H1 (cell line): Measurements from ENCODE around the gene ANKRD27. TPM values are rescaled to one million over a fixed set of nuclear protein-coding genes. Genes with fewer than 3 reads are reported as not detected.
"Not testable (repeated sequence)": the region's sequence is repeated elsewhere in the genome, so short reads cannot be mapped to it uniquely, and the experiment has no call there.

Experiments
- CTCF ChIA-PET: fragments of 300-600 bp; sonication (Branson Sonifier 250); formaldehyde crosslinking; loops from one replicate; lab custom pipeline; 2021; ENCODE audit not compliant: partially characterized antibody; lab: Charles Lee
- POLR2A ChIA-PET: fragments of 300-600 bp; sonication (Branson Sonifier 250); formaldehyde crosslinking; loops from one replicate; lab custom pipeline; 2021; ENCODE audit warnings: inconsistent platforms; ENCODE audit not compliant: partially characterized antibody; lab: Charles Lee
- DNase-seq, 2 experiments: peaks; one replicate each; pipeline versions ENCODE4 v3.0.0 to v3.0.0-alpha.2; 2010 to 2022; ENCODE audit warnings: low spot score in 2 of 2, low read depth in 1 of 2, mixed read lengths in 1 of 2
- FAIRE-seq: peaks from 2 replicates; lab custom pipeline; 2011; peaks lifted over from hg19 to GRCh38; lab: Jason Lieb, UNC
- H2AFZ ChIP-seq: 2 replicates; pipeline ENCODE4 v1.8.1; 2012; ENCODE audit warnings: low read length, inconsistent platforms
- H2AK5ac ChIP-seq: 2 replicates; pipeline ENCODE4 v1.6.1; 2013; ENCODE audit warnings: low read depth, low read length
- H2BK120ac ChIP-seq: replicated peaks from 2 replicates; pipeline ENCODE3; 2013; ENCODE audit warnings: low read depth, low read length, inconsistent platforms
- H2BK12ac ChIP-seq: 2 replicates; pipeline ENCODE4 v1.6.1; 2013; ENCODE audit warnings: low read depth, low read length
- H2BK15ac ChIP-seq: 2 replicates; pipeline ENCODE4 v1.6.1; 2013; ENCODE audit warnings: low read length
- H2BK20ac ChIP-seq: 2 replicates; pipeline ENCODE4 v1.6.1; 2013; ENCODE audit warnings: low read length
- H2BK5ac ChIP-seq: 2 replicates; pipeline ENCODE4 v1.6.1; 2013; ENCODE audit warnings: low read depth, low read length
- H3K14ac ChIP-seq: 2 replicates; pipeline ENCODE4 v1.6.1; 2013; ENCODE audit warnings: inconsistent platforms; ENCODE audit not compliant: insufficient read length
- H3K18ac ChIP-seq: 2 replicates; pipeline ENCODE4 v1.6.1; 2013; ENCODE audit warnings: low read length; ENCODE audit errors: extremely low read depth
- H3K23ac ChIP-seq: 2 replicates; pipeline ENCODE4 v1.6.1; 2013; ENCODE audit warnings: inconsistent platforms; ENCODE audit not compliant: insufficient read length
- H3K23me2 ChIP-seq: 2 replicates; pipeline ENCODE4 v1.6.1; 2013; ENCODE audit warnings: low read depth, low read length
- H3K27ac ChIP-seq: 2 replicates; pipeline ENCODE4 v1.6.1; 2011; ENCODE audit warnings: low read depth, low read length, inconsistent platforms
- H3K27me3 ChIP-seq, 4 experiments: replicated peaks in 1 of 4; 1 replicate in 1 of 4; 2 replicates in 3 of 4; pipeline versions ENCODE4 v1.6.1 to v1.8.1; 2011 to 2013; ENCODE audit warnings: low read length in 3 of 4, mild to moderate bottlenecking in 3 of 4, inconsistent platforms in 2 of 4, mixed read lengths in 2 of 4, moderate library complexity in 1 of 4; ENCODE audit not compliant: control insufficient read depth in 3 of 4, insufficient read depth in 3 of 4; ENCODE audit errors: extremely low read depth in 1 of 4
- H3K36me3 ChIP-seq, 4 experiments: 2 replicates each; pipeline versions ENCODE4 v1.6.1 to v1.8.1; 2011 to 2013; ENCODE audit warnings: mild to moderate bottlenecking in 4 of 4, low read length in 3 of 4, moderate library complexity in 2 of 4, control low read depth in 1 of 4, inconsistent platforms in 1 of 4; ENCODE audit not compliant: insufficient read depth in 4 of 4, control insufficient read depth in 2 of 4
- H3K4ac ChIP-seq: replicated peaks from 2 replicates; pipeline ENCODE3; 2013; ENCODE audit warnings: low read length, low read depth, mixed read lengths, inconsistent platforms; ENCODE audit not compliant: insufficient read length
- H3K4me1 ChIP-seq, 4 experiments: replicated peaks in 1 of 4; 1 replicate in 1 of 4; 2 replicates in 3 of 4; pipeline versions ENCODE4 v1.6.1 to v1.8.1; 2011 to 2013; ENCODE audit warnings: low read length in 3 of 4, inconsistent platforms in 2 of 4, mixed read lengths in 1 of 4; ENCODE audit not compliant: insufficient read depth in 4 of 4, control insufficient read depth in 3 of 4
- H3K4me2 ChIP-seq, 2 experiments: 2 replicates each; pipeline versions ENCODE4 v1.6.1 to v1.8.1; 2011 to 2013; ENCODE audit warnings: low read depth in 2 of 2, low read length in 2 of 2, control low read depth in 1 of 2, inconsistent platforms in 1 of 2, mild to moderate bottlenecking in 1 of 2; ENCODE audit not compliant: insufficient read depth in 1 of 2
- H3K4me3 ChIP-seq, 4 experiments: fragments of 200-600, 300-600 bp in 1 of 4; sonication (generic), shearing (Covaris generic), sonication (Bioruptor Twin) in 1 of 4; 2 replicates each; pipeline versions ENCODE4 v1.5.1 to v1.8.1; 2011 to 2016; ENCODE audit warnings: low read length in 4 of 4, low read depth in 3 of 4, control low read depth in 2 of 4, inconsistent platforms in 2 of 4, mild to moderate bottlenecking in 2 of 4, mixed read lengths in 1 of 4, moderate library complexity in 1 of 4; ENCODE audit not compliant: insufficient read depth in 2 of 4; ENCODE audit errors: extremely low read depth in 1 of 4
- H3K56ac ChIP-seq: replicated peaks from 2 replicates; pipeline ENCODE3; 2013; ENCODE audit warnings: low read depth, mild to moderate bottlenecking, mixed read lengths, low read length, inconsistent platforms; ENCODE audit not compliant: insufficient read length
- H3K79me1 ChIP-seq: 2 replicates; pipeline ENCODE4 v1.6.1; 2013; ENCODE audit warnings: low read depth, low read length, control low read depth
- H3K79me2 ChIP-seq, 2 experiments: 2 replicates each; pipeline versions ENCODE4 v1.6.1 to v1.8.1; 2012 to 2013; ENCODE audit warnings: low read length in 2 of 2, mild to moderate bottlenecking in 2 of 2, inconsistent platforms in 1 of 2; ENCODE audit not compliant: insufficient read depth in 2 of 2, control insufficient read depth in 1 of 2
- H3K9ac ChIP-seq, 4 experiments: replicated peaks in 1 of 4; 1 replicate in 1 of 4; 2 replicates in 3 of 4; pipeline versions ENCODE4 v1.6.1 to v1.8.1; 2011 to 2013; ENCODE audit warnings: low read depth in 3 of 4, low read length in 3 of 4, control low read depth in 2 of 4, mild to moderate bottlenecking in 2 of 4, moderate library complexity in 2 of 4, inconsistent platforms in 1 of 4; ENCODE audit errors: extremely low read depth in 1 of 4
- H3K9me3 ChIP-seq, 2 experiments: 2 replicates each; pipeline versions ENCODE4 v1.6.1 to v1.8.1; 2012 to 2013; ENCODE audit warnings: mild to moderate bottlenecking in 2 of 2, moderate library complexity in 2 of 2, control low read depth in 1 of 2, inconsistent platforms in 1 of 2, low read depth in 1 of 2, low read length in 1 of 2, mixed read lengths in 1 of 2; ENCODE audit not compliant: insufficient read depth in 2 of 2
- H4K20me1 ChIP-seq, 2 experiments: replicated peaks in 1 of 2; 2 replicates each; pipeline versions ENCODE3 to v1.8.1; 2011 to 2013; ENCODE audit warnings: inconsistent platforms in 2 of 2, low read length in 2 of 2, mild to moderate bottlenecking in 1 of 2; ENCODE audit not compliant: insufficient read depth in 2 of 2, control insufficient read depth in 1 of 2
- H4K5ac ChIP-seq: 2 replicates; pipeline ENCODE4 v1.6.1; 2013; ENCODE audit warnings: low read length, low read depth, mixed read lengths, inconsistent platforms; ENCODE audit not compliant: insufficient read length
- H4K8ac ChIP-seq: 2 replicates; pipeline ENCODE4 v1.8.0; 2013; ENCODE audit warnings: mild to moderate bottlenecking, moderate library complexity, low read length, inconsistent platforms; ENCODE audit not compliant: insufficient read depth; ENCODE audit errors: extremely low read depth
- H4K91ac ChIP-seq: replicated peaks from 2 replicates; pipeline ENCODE3; 2013; ENCODE audit warnings: low read length, mixed read lengths, inconsistent platforms; ENCODE audit not compliant: insufficient read length
- WGBS, 2 experiments: shearing (Covaris generic) in 1 of 2; methylation state at CpG; one replicate each; pipeline versions ENCODE4 v1.1.6 to v1.1.7; 2013 to 2015; ENCODE audit warnings: low lambda C conversion rate in 2 of 2, mixed read lengths in 2 of 2, inconsistent platforms in 1 of 2, low coverage in 1 of 2, missing lambda C conversion rate in 1 of 2; ENCODE audit not compliant: insufficient replicate concordance in 2 of 2, insufficient coverage in 1 of 2, insufficient read length in 1 of 2; ENCODE audit errors: extremely low coverage in 1 of 2, missing lambda C conversion rate in 1 of 2; 5-methylcytosine and 5-hydroxymethylcytosine counted together
- polyA plus RNA-seq, 7 experiments: library from polyadenylated mRNA; depleted of rRNA in 3 of 7; stranded (reverse) in 5 of 7; unstranded in 2 of 7; fragments of >200 nt in 5 of 7; fragments of 200-250 nt in 2 of 7; gene quantifications; 1 replicate in 5 of 7; 2 replicates in 1 of 7; 4 replicates in 1 of 7; pipeline versions ENCODE4 v1.2.1 to v1.2.3, GENCODE V29; 2011 to 2013; ENCODE audit warnings: missing spikeins in 2 of 7, mixed read lengths in 2 of 7
- total RNA-seq: library from RNA; stranded (reverse); fragmentation: NEBNext Ultra II Directional; extraction: Animal tissue kit (Norgen Biotek cat#: 25700); gene quantifications from 2 replicates; pipeline ENCODE4 v1.2.1, GENCODE V29; 2021

Gene ANKRD27
- total and polyA plus RNA-seq, 2 of the 8 experiments (the other 6 are each of a cell fraction or from before 2014, with no cell fraction given): 27.9 to 55.7 TPM

DNA sequence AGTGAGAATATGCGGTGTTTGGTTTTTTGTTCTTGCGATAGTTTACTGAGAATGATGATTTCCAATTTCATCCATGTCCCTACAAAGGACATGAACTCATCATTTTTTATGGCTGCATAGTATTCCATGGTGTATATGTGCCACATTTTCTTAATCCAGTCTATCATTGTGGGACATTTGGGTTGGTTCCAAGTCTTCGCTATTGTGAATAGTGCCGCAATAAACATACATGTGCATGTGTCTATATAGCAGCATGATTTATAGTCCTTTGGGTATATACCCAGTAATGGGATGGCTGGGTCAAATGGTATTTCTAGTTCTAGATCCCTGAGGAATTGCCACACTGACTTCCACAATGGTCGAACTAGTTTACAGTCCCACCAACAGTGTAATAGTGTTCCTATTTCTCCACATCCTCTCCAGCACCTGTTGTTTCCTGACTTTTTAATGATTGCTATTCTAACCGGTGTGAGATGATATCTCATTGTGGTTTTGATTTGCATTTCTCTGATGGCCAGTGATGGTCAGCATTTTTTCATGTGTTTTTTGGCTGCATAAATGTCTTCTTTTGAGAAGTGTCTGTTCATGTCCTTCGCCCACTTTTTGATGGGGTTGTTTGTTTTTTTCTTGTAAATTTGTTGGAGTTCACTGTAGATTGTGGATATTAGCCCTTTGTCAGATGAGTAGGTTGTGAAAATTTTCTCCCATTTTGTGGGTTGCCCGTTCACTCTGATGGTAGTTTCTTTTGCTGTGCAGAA, 87.1 kb downstream of the ANKRD27 start:
- H3K4me3 ChIP-seq, CTCF ChIA-PET, H4K8ac ChIP-seq, H4K20me1 ChIP-seq, H3K14ac ChIP-seq, H2BK12ac ChIP-seq, H3K18ac ChIP-seq, FAIRE-seq, H3K9ac ChIP-seq, H2AK5ac ChIP-seq, H3K4me2 ChIP-seq, H2BK5ac ChIP-seq, POLR2A ChIA-PET, H3K9me3 ChIP-seq, H4K91ac ChIP-seq, H3K27me3 ChIP-seq, DNase-seq, H2BK120ac ChIP-seq, H3K79me1 ChIP-seq, H3K4ac ChIP-seq, H3K23ac ChIP-seq, H2BK15ac ChIP-seq, H3K79me2 ChIP-seq, H3K23me2 ChIP-seq, H3K4me1 ChIP-seq, H3K27ac ChIP-seq, H2AFZ ChIP-seq, H2BK20ac ChIP-seq, H3K56ac ChIP-seq, H4K5ac ChIP-seq: not testable (repeated sequence)
- H3K36me3 ChIP-seq: peaks cover 8 to 40% (median 22%) of the 10 kb centered on the region in 4 experiments
- WGBS, 2 experiments: 97% methylated on average over 4 of the region's 8 CpGs; no CpG with 5 or more reads in 1 of the 2 experiments
